A172 (cell line): ENCODE measurements around the gene ME3. TPM values are rescaled to one million over a fixed set of nuclear protein-coding genes. Genes with fewer than 3 reads are reported as not detected.
"Not testable (repeated sequence)": the region's sequence is repeated elsewhere in the genome, so short reads cannot be mapped to it uniquely, and the experiment has no call there.

Experiments
- DNase-seq: peaks from one replicate; pipeline ENCODE4 v3.0.0-alpha.2; 2015; ENCODE audit warnings: low spot score
- total RNA-seq: library from RNA; depleted of rRNA; stranded (reverse); fragments of >200 nt; shearing (Covaris generic); gene quantifications from 2 replicates; pipeline ENCODE4 v1.2.3, GENCODE V29; 2014; rRNA removed

The ME3 gene
- total RNA-seq, 1 experiment from 2014 or later: 4.2 TPM

DNA sequence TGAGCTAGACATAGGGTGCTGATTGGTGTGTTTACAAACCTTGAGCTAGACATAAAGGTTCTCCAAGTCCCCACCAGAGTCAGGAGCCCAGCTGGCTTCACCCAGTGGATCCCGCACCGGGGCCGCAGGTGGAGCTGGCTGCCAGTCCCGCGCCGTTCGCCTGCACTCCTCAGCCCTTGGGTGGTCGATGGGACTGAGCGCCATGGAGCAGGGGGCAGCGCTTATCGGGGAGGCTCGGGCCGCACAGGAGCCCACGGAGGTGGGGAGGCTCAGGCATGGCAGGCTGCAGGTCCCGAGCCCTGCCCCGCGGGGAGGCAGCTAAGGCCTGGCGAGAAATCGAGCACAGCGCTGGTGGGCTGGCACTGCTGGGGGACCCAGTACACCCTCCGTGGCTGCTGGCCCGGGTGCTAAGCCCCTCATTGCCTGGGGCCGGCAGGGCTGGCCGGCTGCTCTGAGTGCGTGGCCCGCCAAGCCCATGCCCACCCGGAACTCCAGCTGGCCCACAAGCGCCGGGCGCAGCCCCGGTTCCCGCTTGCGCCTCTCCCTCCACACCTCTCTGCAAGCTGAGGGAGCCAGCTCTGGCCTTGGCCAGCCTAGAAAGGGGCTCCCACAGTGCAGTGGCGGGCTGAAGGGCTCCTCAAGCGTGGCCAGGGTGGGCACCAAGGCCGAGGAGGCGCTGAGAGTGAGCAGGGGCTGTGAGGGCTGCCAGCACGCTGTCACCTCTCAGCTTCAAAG, 238.9 kb downstream of the ME3 start:
- DNase-seq: not testable (repeated sequence)

DNA sequence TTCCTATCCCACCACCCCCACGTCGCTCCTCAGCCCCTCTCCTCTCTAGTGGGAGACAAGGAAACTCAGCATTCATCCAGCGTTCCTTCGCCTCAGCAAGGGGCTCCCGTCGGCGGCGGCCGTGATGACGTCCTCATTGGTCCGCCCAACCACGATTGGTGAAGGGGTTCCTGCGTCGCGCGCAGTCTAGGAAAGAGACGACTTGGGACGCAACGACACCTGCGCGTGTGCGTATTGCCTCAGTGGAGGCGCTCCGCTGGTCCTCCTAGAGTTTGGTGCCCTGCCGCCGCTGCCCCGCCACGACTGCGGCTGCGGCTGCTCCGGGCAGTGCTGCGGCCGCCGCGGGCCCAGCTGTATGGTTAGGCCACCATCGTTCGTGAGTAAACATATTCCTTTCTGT, 241.2 kb downstream of the ME3 start:
- no peak for DNase-seq

GRCh38 chr11:86427441-86427840, 245.0 kb downstream of the ME3 start:
- no peak for DNase-seq

DNA sequence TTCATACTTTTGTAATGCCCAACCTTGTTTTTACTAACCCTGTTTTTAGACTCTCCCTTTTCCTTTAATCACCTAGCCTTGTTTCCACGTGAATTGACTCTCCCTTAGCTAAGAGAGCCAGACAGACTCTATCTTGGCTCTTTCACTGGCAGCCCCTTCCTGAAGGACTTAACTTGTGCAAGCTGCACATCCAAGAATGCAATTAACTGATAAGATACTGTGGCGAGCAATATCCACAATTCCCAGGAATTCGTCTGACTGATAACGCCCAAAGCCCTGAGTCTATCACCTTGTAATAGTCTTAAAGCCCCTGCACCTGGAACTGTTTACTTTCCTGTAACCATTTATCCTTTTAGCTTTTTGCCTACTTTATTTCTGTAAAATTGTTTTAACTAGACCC, 248.9 kb downstream of the ME3 start:
- DNase-seq: not testable (repeated sequence)

GRCh38 chr11:86422371-86422770, 250.0 kb downstream of the ME3 start:
- no peak for DNase-seq

- DNase-seq: no peak
Measured at GRCh38 chr11:86421946-86422345, 250.5 kb downstream of the ME3 start.

DNA sequence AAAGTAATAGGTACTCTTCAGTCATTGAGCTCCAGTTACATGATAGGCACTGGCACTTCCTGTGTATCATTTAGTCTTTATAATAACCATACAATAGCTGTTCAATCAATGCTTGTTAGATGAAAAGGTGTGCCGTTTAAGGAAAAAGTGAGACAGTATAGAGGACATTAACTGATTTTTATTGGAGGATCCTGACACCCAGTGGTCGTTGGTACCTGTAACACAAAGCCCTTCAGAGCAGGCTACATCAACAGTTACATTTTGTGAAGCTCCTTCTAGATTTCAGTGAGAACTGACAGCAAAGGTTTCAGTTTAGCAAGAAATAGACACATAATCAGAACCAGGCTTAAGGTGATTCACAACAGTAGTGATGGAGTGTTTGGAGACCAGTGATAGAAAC, 253.5 kb downstream of the ME3 start:
- DNase-seq: no peak

- no peak for DNase-seq
Measured at GRCh38 chr11:86418513-86418912, 253.9 kb downstream of the ME3 start.

- no peak for DNase-seq
Measured at GRCh38 chr11:86418106-86418505, 254.3 kb downstream of the ME3 start.

DNA sequence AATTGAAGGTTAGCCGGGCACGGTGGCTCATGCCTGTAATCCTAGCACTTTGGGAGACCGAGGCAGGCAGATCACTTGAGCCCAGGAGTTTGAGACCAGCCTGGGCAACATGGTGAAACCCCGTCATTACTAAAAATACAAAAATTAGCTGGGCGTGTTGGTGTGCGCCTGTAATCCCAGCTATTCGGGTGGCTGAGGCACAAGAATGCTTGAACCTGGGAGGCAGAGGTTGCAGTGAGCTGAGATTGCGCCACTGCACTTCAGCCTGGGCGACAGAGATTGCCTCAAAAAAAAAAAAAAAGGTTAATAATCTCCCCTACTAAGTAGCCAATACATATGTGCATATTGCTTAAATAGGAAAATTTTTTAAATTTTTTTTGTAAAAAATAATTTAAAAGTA, 255.5 kb downstream of the ME3 start:
- not testable (repeated sequence) for DNase-seq

GRCh38 chr11:86416494-86416893, 255.9 kb downstream of the ME3 start:
- DNase-seq: no peak

GRCh38 chr11:86415026-86415425, 257.4 kb downstream of the ME3 start:
- no peak for DNase-seq

GRCh38 chr11:86414032-86414431, 258.4 kb downstream of the ME3 start:
- DNase-seq: no peak

- no peak for DNase-seq
Measured at GRCh38 chr11:86408845-86409244, 263.6 kb downstream of the ME3 start.

DNA sequence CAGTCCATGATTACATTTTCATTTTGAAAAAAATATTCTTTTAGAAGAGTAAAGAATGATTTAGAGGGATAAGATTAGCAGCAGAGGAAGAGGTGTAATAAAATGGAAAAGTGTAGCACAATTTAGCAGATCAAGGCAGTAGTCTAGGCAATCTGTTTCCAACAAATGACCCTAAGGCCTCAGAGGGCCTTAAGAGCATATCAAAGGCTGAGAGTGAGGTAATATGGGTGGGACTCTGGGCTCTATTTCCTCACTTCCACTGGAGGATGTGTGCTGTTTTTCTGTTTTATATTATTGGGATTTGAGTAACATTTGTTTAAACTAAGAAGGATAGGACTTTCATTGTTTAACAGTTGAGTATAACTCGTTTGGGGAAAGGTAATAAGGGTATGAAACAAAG, 269.0 kb downstream of the ME3 start:
- no peak for DNase-seq

DNA sequence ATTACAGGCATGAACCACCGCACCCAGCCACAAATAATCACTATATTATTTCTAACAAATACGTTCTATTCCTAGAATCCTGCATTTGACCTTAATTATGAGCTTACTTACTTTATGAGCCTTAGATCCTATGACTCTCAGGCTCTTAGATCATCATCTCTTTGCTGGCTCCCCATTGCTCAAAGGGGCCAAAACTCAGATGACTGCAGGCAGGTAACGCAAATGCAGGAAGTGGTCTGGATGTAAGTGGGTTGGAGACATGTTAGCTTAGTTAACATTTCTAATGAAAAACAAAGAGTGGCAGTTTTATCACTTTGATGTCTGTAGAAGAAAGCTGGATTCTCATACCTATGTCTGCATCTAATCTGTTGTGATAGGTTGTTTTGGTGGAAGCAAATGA, 274.3 kb downstream of the ME3 start:
- DNase-seq: no peak

DNA sequence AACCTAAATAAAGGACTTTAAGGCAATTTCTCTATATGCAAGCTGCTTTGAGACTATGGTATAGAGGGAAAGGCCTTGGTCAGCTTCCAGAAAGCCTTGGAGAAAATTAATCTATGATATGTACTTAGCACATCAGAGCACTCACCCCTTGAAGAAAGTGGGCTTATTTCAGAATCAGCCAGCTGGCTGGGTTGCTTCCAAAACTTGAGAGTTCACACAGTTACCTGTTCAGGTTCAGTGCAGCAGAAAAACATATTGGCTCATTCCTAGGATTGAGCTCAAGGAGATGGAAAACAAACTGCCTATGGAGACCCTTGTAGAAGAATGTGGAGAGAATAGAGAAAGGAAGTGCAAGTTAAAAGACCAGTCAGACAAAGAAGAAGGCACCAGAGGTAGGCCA, 275.1 kb downstream of the ME3 start:
- no peak for DNase-seq

- peak; percentile 54 for DNase-seq
Measured at GRCh38 chr11:86396396-86396795, 276.0 kb downstream of the ME3 start.

DNA sequence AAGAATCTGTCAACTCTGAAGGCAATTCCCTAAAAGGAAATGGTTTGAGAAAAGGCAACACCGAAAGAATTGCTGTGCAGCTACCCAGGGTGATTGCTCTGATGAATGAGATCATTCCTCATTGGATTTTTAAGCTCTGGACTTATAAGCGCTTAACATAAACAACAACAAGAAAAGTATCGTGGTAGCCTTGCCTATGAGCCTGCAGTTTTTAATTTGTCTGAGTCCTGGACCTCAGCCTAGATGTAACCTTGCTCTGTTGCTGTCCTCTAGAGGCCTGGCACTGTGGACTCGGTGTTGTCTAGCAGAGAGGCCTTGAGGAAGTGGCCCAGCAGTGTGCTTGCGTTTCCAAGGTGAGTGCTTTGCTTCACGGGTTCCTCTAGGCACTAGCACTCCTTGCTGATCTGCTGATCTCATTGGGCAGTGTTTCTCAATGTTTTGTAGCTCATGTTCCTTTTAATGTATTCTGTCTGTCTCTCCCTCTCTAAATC, 277.3 kb downstream of the ME3 start:
- DNase-seq: no peak

Other genes starting within 250 kb of the ME3 start
- gene PRSS23, start 127.9 kb upstream of the ME3 start, total RNA-seq: 184 and 229 TPM in 2 replicates